H9 (cell line): Measurements from ENCODE around the gene L1CAM. TPM values are rescaled to one million over a fixed set of nuclear protein-coding genes. Genes with fewer than 3 reads are reported as not detected.

Experiments
- DNase-seq: peaks from one replicate; pipeline ENCODE4 v3.0.0-alpha.2; 2017
- H2AFZ ChIP-seq: one replicate; pipeline ENCODE4 v1.6.1; 2013; ENCODE audit warnings: mild to moderate bottlenecking, low read length, control low read depth, moderate library complexity
- H2AK5ac ChIP-seq: 2 replicates; pipeline ENCODE4 v1.6.1; 2013; ENCODE audit warnings: low read length, control low read depth, mixed read lengths; ENCODE audit not compliant: insufficient read length
- H2BK120ac ChIP-seq: one replicate; pipeline ENCODE4 v1.6.1; 2013; ENCODE audit warnings: low read depth, mild to moderate bottlenecking, low read length, control low read depth, inconsistent platforms; ENCODE audit not compliant: poor library complexity, severe bottlenecking
- H2BK12ac ChIP-seq: 2 replicates; pipeline ENCODE4 v1.6.1; 2013; ENCODE audit warnings: low read length, control low read depth, mixed read lengths, low read depth; ENCODE audit not compliant: insufficient read length
- H2BK15ac ChIP-seq: 2 replicates; pipeline ENCODE4 v1.6.1; 2013; ENCODE audit warnings: low read depth, low read length, control low read depth
- H2BK20ac ChIP-seq: one replicate; pipeline ENCODE4 v1.6.1; 2013; ENCODE audit warnings: low read depth, mild to moderate bottlenecking, low read length, control low read depth, inconsistent platforms; ENCODE audit not compliant: poor library complexity, severe bottlenecking
- H2BK5ac ChIP-seq: 2 replicates; pipeline ENCODE4 v1.6.1; 2013; ENCODE audit warnings: low read length, control low read depth, mixed read lengths; ENCODE audit not compliant: insufficient read length
- H3K14ac ChIP-seq: 2 replicates; pipeline ENCODE4 v1.6.1; 2013; ENCODE audit warnings: low read length, control low read depth; ENCODE audit not compliant: insufficient read depth
- H3K18ac ChIP-seq: 2 replicates; pipeline ENCODE4 v1.6.1; 2013; ENCODE audit warnings: low read depth, mild to moderate bottlenecking, mixed read lengths, low read length, control low read depth; ENCODE audit not compliant: insufficient read length
- H3K23ac ChIP-seq: 2 replicates; pipeline ENCODE4 v1.6.1; 2013; ENCODE audit warnings: low read length, control low read depth, mixed read lengths, low read depth; ENCODE audit not compliant: insufficient read length
- H3K23me2 ChIP-seq: 2 replicates; pipeline ENCODE4 v1.6.1; 2013; ENCODE audit warnings: low read depth, mild to moderate bottlenecking, mixed read lengths, low read length, control low read depth; ENCODE audit not compliant: insufficient read length, poor library complexity, severe bottlenecking
- H3K27ac ChIP-seq: 2 replicates; pipeline ENCODE4 v1.5.1; 2013; ENCODE audit warnings: low read length, control low read depth, mixed read lengths, low read depth; ENCODE audit not compliant: insufficient read length
- H3K27me3 ChIP-seq: 2 replicates; pipeline ENCODE4 v1.6.1; 2013; ENCODE audit warnings: low read length, control low read depth, inconsistent platforms; ENCODE audit not compliant: insufficient read depth
- H3K4ac ChIP-seq: 2 replicates; pipeline ENCODE4 v1.6.1; 2013; ENCODE audit warnings: low read depth, mild to moderate bottlenecking, control low read depth, inconsistent platforms, low read length, moderate library complexity
- H3K4me1 ChIP-seq: 2 replicates; pipeline ENCODE4 v1.6.1; 2013; ENCODE audit warnings: low read length, control low read depth, inconsistent platforms; ENCODE audit not compliant: insufficient read depth
- H3K4me2 ChIP-seq: 2 replicates; pipeline ENCODE4 v1.6.1; 2013; ENCODE audit warnings: low read length, control low read depth, mixed read lengths; ENCODE audit not compliant: insufficient read length, insufficient read depth
- H3K56ac ChIP-seq: 2 replicates; pipeline ENCODE4 v1.6.1; 2013; ENCODE audit warnings: low read depth, mild to moderate bottlenecking, mixed read lengths, low read length, control low read depth; ENCODE audit not compliant: insufficient read length
- H3K79me1 ChIP-seq: 2 replicates; pipeline ENCODE4 v1.6.1; 2013; ENCODE audit warnings: low read depth, mild to moderate bottlenecking, moderate library complexity, low read length, control low read depth, inconsistent platforms; ENCODE audit not compliant: insufficient read depth, poor library complexity, severe bottlenecking
- H3K79me2 ChIP-seq: 2 replicates; pipeline ENCODE4 v1.6.1; 2013; ENCODE audit warnings: low read length, control low read depth, inconsistent platforms; ENCODE audit not compliant: insufficient read depth
- H3K9ac ChIP-seq: 2 replicates; pipeline ENCODE4 v1.6.1; 2013; ENCODE audit warnings: low read length, control low read depth, mixed read lengths; ENCODE audit not compliant: insufficient read length; ENCODE audit errors: extremely low read depth
- H3K9me3 ChIP-seq: one replicate; pipeline ENCODE4 v1.6.1; 2013; ENCODE audit warnings: low read depth, low read length, inconsistent platforms; ENCODE audit not compliant: control insufficient read depth
- H3T11ph ChIP-seq: one replicate; pipeline ENCODE4 v1.6.1; 2013; ENCODE audit warnings: mild to moderate bottlenecking, low read length, control low read depth, inconsistent platforms
- H4K20me1 ChIP-seq: one replicate; pipeline ENCODE4 v1.6.1; 2013; ENCODE audit not compliant: control insufficient read depth, insufficient read length, insufficient read depth
- H4K5ac ChIP-seq: 2 replicates; pipeline ENCODE4 v1.6.1; 2013; ENCODE audit warnings: low read depth, mild to moderate bottlenecking, mixed read lengths, low read length, control low read depth; ENCODE audit not compliant: insufficient read length
- H4K8ac ChIP-seq: replicated peaks from 2 replicates; pipeline ENCODE4 v1.6.1; 2013; ENCODE audit warnings: low read length, control low read depth, mixed read lengths, low read depth; ENCODE audit not compliant: insufficient read length
- H4K91ac ChIP-seq: 2 replicates; pipeline ENCODE4 v1.6.1; 2013; ENCODE audit warnings: low read depth, mild to moderate bottlenecking, moderate library complexity, mixed read lengths, low read length, control low read depth; ENCODE audit not compliant: insufficient read length
- H3K27ac Mint-ChIP-seq, 3 experiments: 2 replicates in 2 of 3; 3 replicates in 1 of 3; pipeline ENCODE4 v1.8.0; 2020 to 2021; ENCODE audit warnings: mixed read lengths in 3 of 3, mild to moderate bottlenecking in 1 of 3, moderate library complexity in 1 of 3
- H3K27me3 Mint-ChIP-seq: 2 replicates; pipeline ENCODE4 v1.8.0; 2021; ENCODE audit warnings: low read depth, mild to moderate bottlenecking, moderate library complexity, mixed read lengths
- H3K36me3 Mint-ChIP-seq, 3 experiments: 2 replicates in 2 of 3; 3 replicates in 1 of 3; pipeline ENCODE4 v1.8.0; 2020 to 2021; ENCODE audit warnings: low read depth in 3 of 3, mixed read lengths in 3 of 3; ENCODE audit not compliant: insufficient read depth in 1 of 3
- H3K4me1 Mint-ChIP-seq, 2 experiments: 2 replicates each; pipeline ENCODE4 v1.8.0; 2020; ENCODE audit warnings: mixed read lengths in 2 of 2
- H3K4me3 Mint-ChIP-seq, 2 experiments: 2 replicates in 1 of 2; 3 replicates in 1 of 2; pipeline ENCODE4 v1.8.0; 2020 to 2021; ENCODE audit warnings: mild to moderate bottlenecking in 2 of 2, mixed read lengths in 2 of 2, moderate library complexity in 1 of 2
- H3K9me3 Mint-ChIP-seq, 2 experiments: 2 replicates in 1 of 2; 3 replicates in 1 of 2; pipeline ENCODE4 v1.8.0; 2020; ENCODE audit warnings: mild to moderate bottlenecking in 2 of 2, mixed read lengths in 2 of 2, moderate library complexity in 1 of 2
- CTCF ChIP-seq: fragments of 200-600 bp; sonication (generic); conservative IDR thresholded peaks from 3 replicates; pipeline ENCODE4 v1.8.0; 2021; ENCODE audit warnings: antibody characterized with exemption, mild to moderate bottlenecking
- WGBS: extraction: QIAGEN DNeasy Blood & Tissue Kit; methylation state at CpG from one replicate; pipeline ENCODE4 v1.1.7; 2013; ENCODE audit warnings: missing lambda C conversion rate, low lambda C conversion rate, mixed read lengths; ENCODE audit not compliant: insufficient read length; ENCODE audit errors: extremely low coverage; 5-methylcytosine and 5-hydroxymethylcytosine counted together
- total RNA-seq: library from RNA; stranded (reverse); gene quantifications from 2 replicates; pipeline ENCODE4 v1.2.1, GENCODE V29; 2021

L1CAM gene
- total RNA-seq, 1 experiment from 2014 or later: 22.7 TPM

GRCh38 chrX:153863251-153863991 is 22.6 kb downstream of the L1CAM start:
- DNase-seq: peak; percentile 26
- Histone ChIP-seq H2AK5ac (no peak overlapping the region), H3K14ac (no peak overlapping the region), H2BK12ac (no peak overlapping the region), H3K23me2 (no peaks in the 10 kb centered on the region), H3K79me2 (no peaks in the 10 kb centered on the region), H3T11ph (no peak overlapping the region), H3K18ac (no peak overlapping the region), H4K8ac (no peak overlapping the region), H3K23ac (no peak overlapping the region), H3K27me3 (no peaks in the 10 kb centered on the region), H2AFZ (no peak overlapping the region), H3K9ac (no peak overlapping the region), H3K4me2 (no peak overlapping the region), H3K4me1 (no peaks in the 10 kb centered on the region), H2BK20ac (no peak overlapping the region), H4K5ac (no peak overlapping the region), H3K79me1 (no peaks in the 10 kb centered on the region), H3K4ac (no peak overlapping the region), H4K91ac (no peak overlapping the region), H2BK5ac (no peak overlapping the region), H3K56ac (no peak overlapping the region), H2BK120ac (no peak overlapping the region), H4K20me1 (no peaks in the 10 kb centered on the region), H2BK15ac (no peak overlapping the region), H3K27ac (no peak overlapping the region), H3K9me3 (peaks cover 29% of the 10 kb centered on the region)
- peaks cover 76 to 84% of the 10 kb centered on the region in 2 experiments for H3K9me3 Mint-ChIP-seq
- peaks cover 7% of the 10 kb centered on the region for H3K27me3 Mint-ChIP-seq
- H3K4me1 Mint-ChIP-seq: peaks cover 14 to 28% of the 10 kb centered on the region in 2 experiments
- peaks cover 9 to 27% (median 13%) of the 10 kb centered on the region in 3 experiments for H3K36me3 Mint-ChIP-seq
- H3K4me3 Mint-ChIP-seq: no peak overlapping the region
- TF ChIP-seq CTCF: no peak
- WGBS: no CpG with 5 or more reads among the region's 28 CpGs
- no peak overlapping the region for H3K27ac Mint-ChIP-seq
